ENCODE results near the gene ATP1B1. TPM values are rescaled to one million over a fixed set of nuclear protein-coding genes. Genes with fewer than 3 reads are reported as not detected.

Gene ATP1B1
- total and polyA plus RNA-seq, 2 of the 13 experiments (the other 11 are each of a cell fraction or from before 2014, with no cell fraction given), result 134 to 135 TPM

DNA sequence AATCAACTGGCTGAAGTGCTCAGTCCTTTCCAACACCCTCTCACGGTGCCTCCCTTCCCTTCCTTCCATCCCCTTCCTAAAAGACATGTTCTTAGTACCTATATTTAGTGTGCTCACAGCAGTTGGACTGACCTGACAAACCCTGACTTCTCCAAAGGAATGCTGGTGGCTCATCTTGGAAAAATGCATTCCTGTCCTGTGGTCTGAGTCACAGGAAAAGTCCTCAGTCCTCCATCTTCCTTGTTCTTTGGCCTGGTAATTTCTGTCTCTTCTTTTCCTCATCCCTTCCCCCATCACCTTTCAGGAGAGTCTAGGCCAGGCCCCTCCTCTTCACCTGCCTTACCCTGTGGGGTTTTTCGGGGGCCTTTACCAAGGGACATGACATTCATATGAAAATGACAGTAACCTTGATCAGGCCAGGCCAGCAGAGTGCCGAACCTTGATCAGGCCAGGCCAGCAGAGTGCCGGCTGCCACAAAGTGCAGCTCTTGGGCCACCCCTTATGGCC lies 7.2 kb downstream of the ATP1B1 start (continued):
- TF ChIP-seq, protein P1, sequence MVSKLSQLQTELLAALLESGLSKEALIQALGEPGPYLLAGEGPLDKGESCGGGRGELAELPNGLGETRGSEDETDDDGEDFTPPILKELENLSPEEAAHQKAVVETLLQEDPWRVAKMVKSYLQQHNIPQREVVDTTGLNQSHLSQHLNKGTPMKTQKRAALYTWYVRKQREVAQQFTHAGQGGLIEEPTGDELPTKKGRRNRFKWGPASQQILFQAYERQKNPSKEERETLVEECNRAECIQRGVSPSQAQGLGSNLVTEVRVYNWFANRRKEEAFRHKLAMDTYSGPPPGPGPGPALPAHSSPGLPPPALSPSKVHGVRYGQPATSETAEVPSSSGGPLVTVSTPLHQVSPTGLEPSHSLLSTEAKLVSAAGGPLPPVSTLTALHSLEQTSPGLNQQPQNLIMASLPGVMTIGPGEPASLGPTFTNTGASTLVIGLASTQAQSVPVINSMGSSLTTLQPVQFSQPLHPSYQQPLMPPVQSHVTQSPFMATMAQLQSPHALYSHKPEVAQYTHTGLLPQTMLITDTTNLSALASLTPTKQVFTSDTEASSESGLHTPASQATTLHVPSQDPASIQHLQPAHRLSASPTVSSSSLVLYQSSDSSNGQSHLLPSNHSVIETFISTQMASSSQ (IDR thresholded peaks at IDR 0.05; ENCODE audit: low read depth), result no peak
- TF ChIP-seq, protein P1 (CRISPR knock-in tag; IDR thresholded peaks at IDR 0.05; ENCODE audit: borderline replicate concordance), result no peak
- peak; percentile 77 for TF ChIP-seq TEAD3 (CRISPR knock-in tag; optimal IDR thresholded peaks at IDR 0.05; ENCODE audit: borderline replicate concordance)
- no peak for TF ChIP-seq NFIB (CRISPR knock-in tag; IDR thresholded peaks at IDR 0.05; ENCODE audit: borderline replicate concordance)
- TF ChIP-seq HOXA7 (CRISPR knock-in tag; IDR thresholded peaks at IDR 0.05), result no peak
- no peak for TF ChIP-seq NFE2L2 (IDR thresholded peaks at IDR 0.05; ENCODE audit: low read length)
- TF ChIP-seq, protein P2, sequence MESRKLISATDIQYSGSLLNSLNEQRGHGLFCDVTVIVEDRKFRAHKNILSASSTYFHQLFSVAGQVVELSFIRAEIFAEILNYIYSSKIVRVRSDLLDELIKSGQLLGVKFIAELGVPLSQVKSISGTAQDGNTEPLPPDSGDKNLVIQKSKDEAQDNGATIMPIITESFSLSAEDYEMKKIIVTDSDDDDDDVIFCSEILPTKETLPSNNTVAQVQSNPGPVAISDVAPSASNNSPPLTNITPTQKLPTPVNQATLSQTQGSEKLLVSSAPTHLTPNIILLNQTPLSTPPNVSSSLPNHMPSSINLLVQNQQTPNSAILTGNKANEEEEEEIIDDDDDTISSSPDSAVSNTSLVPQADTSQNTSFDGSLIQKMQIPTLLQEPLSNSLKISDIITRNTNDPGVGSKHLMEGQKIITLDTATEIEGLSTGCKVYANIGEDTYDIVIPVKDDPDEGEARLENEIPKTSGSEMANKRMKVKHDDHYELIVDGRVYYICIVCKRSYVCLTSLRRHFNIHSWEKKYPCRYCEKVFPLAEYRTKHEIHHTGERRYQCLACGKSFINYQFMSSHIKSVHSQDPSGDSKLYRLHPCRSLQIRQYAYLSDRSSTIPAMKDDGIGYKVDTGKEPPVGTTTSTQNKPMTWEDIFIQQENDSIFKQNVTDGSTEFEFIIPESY (CRISPR knock-in tag; IDR thresholded peaks at IDR 0.05), result no peak
- TF ChIP-seq SNAI1 (CRISPR knock-in tag; IDR thresholded peaks at IDR 0.05; ENCODE audit: borderline replicate concordance), result no peak
- TF ChIP-seq, protein P3, sequence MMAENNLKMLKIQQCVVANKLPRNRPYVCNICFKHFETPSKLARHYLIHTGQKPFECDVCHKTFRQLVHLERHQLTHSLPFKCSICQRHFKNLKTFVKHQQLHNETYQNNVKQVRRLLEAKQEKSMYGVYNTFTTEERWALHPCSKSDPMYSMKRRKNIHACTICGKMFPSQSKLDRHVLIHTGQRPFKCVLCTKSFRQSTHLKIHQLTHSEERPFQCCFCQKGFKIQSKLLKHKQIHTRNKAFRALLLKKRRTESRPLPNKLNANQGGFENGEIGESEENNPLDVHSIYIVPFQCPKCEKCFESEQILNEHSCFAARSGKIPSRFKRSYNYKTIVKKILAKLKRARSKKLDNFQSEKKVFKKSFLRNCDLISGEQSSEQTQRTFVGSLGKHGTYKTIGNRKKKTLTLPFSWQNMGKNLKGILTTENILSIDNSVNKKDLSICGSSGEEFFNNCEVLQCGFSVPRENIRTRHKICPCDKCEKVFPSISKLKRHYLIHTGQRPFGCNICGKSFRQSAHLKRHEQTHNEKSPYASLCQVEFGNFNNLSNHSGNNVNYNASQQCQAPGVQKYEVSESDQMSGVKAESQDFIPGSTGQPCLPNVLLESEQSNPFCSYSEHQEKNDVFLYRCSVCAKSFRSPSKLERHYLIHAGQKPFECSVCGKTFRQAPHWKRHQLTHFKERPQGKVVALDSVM (CRISPR knock-in tag; IDR thresholded peaks at IDR 0.05), result no peak
- TF ChIP-seq, protein P4, sequence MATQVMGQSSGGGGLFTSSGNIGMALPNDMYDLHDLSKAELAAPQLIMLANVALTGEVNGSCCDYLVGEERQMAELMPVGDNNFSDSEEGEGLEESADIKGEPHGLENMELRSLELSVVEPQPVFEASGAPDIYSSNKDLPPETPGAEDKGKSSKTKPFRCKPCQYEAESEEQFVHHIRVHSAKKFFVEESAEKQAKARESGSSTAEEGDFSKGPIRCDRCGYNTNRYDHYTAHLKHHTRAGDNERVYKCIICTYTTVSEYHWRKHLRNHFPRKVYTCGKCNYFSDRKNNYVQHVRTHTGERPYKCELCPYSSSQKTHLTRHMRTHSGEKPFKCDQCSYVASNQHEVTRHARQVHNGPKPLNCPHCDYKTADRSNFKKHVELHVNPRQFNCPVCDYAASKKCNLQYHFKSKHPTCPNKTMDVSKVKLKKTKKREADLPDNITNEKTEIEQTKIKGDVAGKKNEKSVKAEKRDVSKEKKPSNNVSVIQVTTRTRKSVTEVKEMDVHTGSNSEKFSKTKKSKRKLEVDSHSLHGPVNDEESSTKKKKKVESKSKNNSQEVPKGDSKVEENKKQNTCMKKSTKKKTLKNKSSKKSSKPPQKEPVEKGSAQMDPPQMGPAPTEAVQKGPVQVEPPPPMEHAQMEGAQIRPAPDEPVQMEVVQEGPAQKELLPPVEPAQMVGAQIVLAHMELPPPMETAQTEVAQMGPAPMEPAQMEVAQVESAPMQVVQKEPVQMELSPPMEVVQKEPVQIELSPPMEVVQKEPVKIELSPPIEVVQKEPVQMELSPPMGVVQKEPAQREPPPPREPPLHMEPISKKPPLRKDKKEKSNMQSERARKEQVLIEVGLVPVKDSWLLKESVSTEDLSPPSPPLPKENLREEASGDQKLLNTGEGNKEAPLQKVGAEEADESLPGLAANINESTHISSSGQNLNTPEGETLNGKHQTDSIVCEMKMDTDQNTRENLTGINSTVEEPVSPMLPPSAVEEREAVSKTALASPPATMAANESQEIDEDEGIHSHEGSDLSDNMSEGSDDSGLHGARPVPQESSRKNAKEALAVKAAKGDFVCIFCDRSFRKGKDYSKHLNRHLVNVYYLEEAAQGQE (IDR thresholded peaks at IDR 0.05; ENCODE audit: borderline replicate concordance in 1 of 2, low read depth in 1 of 2, low read length in 2 of 2), result no peak
- TF ChIP-seq, protein P5, sequence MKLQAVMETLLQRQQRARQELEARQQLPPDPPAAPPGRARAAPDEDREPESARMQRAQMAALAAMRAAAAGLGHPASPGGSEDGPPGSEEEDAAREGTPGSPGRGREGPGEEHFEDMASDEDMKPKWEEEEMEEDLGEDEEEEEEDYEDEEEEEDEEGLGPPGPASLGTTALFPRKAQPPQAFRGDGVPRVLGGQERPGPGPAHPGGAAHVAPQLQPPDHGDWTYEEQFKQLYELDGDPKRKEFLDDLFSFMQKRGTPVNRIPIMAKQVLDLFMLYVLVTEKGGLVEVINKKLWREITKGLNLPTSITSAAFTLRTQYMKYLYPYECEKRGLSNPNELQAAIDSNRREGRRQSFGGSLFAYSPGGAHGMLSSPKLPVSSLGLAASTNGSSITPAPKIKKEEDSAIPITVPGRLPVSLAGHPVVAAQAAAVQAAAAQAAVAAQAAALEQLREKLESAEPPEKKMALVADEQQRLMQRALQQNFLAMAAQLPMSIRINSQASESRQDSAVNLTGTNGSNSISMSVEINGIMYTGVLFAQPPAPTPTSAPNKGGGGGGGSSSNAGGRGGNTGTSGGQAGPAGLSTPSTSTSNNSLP (IDR thresholded peaks at IDR 0.05; ENCODE audit: low read depth, low read length), result 0 out of 2 replicates have a peak, but pooled peaks have one; percentile 7
- no peak for TF ChIP-seq KDM1A (CRISPR knock-in tag; IDR thresholded peaks at IDR 0.05)
- TF ChIP-seq HMG20A (CRISPR knock-in tag; IDR thresholded peaks at IDR 0.05; ENCODE audit: borderline replicate concordance), result peak; percentile 26; the same call in 1 of the 2 replicates
- peak; percentile 41 for TF ChIP-seq RARA (CRISPR knock-in tag; IDR thresholded peaks at IDR 0.05)
